Activated naive CD8-positive, alpha-beta T cell treated with anti-CD3 and anti-CD28 coated beads, Interleukin-2, amount 50 U/mL, for 24 hours (primary cell): ENCODE data around the gene ANKS3.

Experiments used
- ATAC-seq: fragments of 150-1000 bp; cut with Tn5 transposase; one replicate; pipeline ENCODE4 v1.10.0; 2021
- DNase-seq: peaks from one replicate; pipeline ENCODE4 v3.0.0; 2021
- H3K27ac Mint-ChIP-seq: one replicate; pipeline ENCODE4 v1.8.0; 2021; ENCODE audit warnings: mild to moderate bottlenecking, mixed read lengths
- H3K27me3 Mint-ChIP-seq: one replicate; pipeline ENCODE4 v1.8.0; 2021; ENCODE audit warnings: mixed read lengths
- H3K36me3 Mint-ChIP-seq: one replicate; pipeline ENCODE4 v1.8.0; 2021; ENCODE audit warnings: low read depth, mixed read lengths
- H3K4me1 Mint-ChIP-seq: one replicate; pipeline ENCODE4 v1.8.0; 2021; ENCODE audit warnings: mixed read lengths
- H3K4me3 Mint-ChIP-seq: one replicate; pipeline ENCODE4 v1.8.0; 2021; ENCODE audit warnings: mild to moderate bottlenecking, moderate library complexity, mixed read lengths
- H3K9me3 Mint-ChIP-seq: one replicate; pipeline ENCODE4 v1.8.0; 2021; ENCODE audit warnings: mixed read lengths

The ANKS3 gene

DNA sequence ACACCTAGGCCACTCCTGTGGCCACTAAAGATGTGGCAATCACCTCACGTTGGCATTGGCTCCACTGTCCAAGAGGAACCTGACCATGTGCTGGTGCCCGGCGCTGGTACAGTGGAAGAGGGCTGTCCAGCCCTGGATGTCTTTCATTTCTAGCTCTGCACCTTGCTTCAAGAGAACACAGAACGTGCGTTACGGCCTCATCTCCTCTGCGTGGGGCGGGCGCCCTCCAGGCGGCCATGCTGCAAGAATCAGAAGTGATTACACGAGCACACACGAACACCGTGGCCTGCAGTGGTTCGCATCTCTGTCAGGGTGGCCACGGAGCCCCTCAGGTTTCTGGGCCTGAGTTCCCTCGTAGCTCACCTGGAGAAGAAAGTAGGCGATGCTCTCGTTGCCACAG lies 7.5 kb downstream of the ANKS3 start:
- no peaks in the 10 kb centered on the region for H3K27me3 Mint-ChIP-seq
- H3K4me3 Mint-ChIP-seq: no peak overlapping the region
- peaks cover 19% of the 10 kb centered on the region for H3K36me3 Mint-ChIP-seq
- H3K4me1 Mint-ChIP-seq: no peaks in the 10 kb centered on the region
- no peak for ATAC-seq
- no peaks in the 10 kb centered on the region for H3K9me3 Mint-ChIP-seq
- no peak for DNase-seq
- H3K27ac Mint-ChIP-seq: no peak overlapping the region

GRCh38 chr16:4724661-4725270 lies 9.3 kb downstream of the ANKS3 start:
- Mint-ChIP-seq H3K36me3 (peaks cover 17% of the 10 kb centered on the region), H3K27ac (no peak overlapping the region), H3K27me3 (no peaks in the 10 kb centered on the region), H3K9me3 (no peaks in the 10 kb centered on the region), H3K4me3 (no peak overlapping the region), H3K4me1 (no peaks in the 10 kb centered on the region)
- ATAC-seq (no peak), DNase-seq (no peak)

DNA sequence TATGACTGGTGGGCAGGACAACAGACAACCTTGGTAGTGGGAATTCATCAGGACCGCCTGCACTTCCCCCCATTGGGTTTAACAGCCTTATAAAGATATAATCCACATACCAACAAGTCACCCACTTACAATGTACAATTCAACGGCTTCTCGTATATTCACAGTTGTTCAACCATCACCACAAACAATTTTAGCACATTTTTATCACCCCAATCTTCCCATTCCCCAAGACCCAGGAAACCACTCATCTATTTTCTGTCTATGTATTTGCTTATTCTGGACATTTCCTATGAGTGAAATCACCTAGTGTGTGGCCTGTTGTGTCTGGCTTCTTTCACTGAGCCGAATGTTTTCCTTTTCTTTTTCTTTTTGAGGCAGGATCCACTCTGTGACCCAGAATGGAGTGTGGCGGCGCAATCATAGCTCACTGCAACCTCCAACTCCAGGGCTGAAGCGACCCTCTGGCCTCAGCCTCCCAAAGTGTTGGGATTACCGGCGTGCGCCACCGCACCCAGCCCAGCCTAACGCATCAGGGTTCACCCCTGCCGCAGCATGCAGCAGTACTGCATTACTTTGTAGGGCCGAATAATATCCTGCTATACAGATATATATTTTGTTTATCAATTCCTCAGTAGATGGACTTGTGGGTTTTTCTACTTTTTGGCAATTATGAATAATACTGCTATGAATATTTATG lies 10.9 kb downstream of the ANKS3 start:
- Mint-ChIP-seq H3K4me3 (no peak overlapping the region), H3K9me3 (no peaks in the 10 kb centered on the region), H3K36me3 (peaks cover 12% of the 10 kb centered on the region), H3K4me1 (no peaks in the 10 kb centered on the region), H3K27ac (no peak overlapping the region), H3K27me3 (no peaks in the 10 kb centered on the region)
- DNase-seq (no peak), ATAC-seq (no peak)

DNA sequence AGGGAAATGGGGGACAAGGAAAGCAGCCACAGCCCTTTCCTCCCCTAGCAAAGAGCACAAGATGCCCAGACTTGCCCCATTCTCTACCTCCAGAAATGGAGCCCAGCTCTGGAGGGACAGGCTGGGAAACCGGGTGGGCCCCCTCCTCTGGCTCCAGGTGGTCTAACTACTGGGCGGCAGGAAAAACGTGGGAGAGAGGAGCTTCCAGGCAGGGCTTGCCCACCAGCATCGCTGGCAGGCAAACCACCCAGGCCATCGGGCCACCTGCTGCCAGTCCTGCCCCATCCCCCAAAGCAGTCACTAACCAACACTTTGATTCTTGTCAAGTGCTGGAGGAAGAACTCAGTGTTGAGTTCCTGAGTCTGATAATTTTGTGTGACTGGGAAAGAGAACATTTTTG lies 15.6 kb downstream of the ANKS3 start:
- no peak for DNase-seq
- Mint-ChIP-seq H3K36me3 (peaks cover 10% of the 10 kb centered on the region), H3K9me3 (no peaks in the 10 kb centered on the region), H3K27me3 (no peaks in the 10 kb centered on the region), H3K4me1 (no peaks in the 10 kb centered on the region), H3K4me3 (no peak overlapping the region), H3K27ac (no peak overlapping the region)
- no peak for ATAC-seq

GRCh38 chr16:4714996-4715395 lies 19.1 kb downstream of the ANKS3 start:
- Mint-ChIP-seq H3K4me3 (no peak overlapping the region), H3K27ac (no peak overlapping the region), H3K36me3 (peaks cover 18% of the 10 kb centered on the region), H3K9me3 (no peaks in the 10 kb centered on the region), H3K4me1 (no peaks in the 10 kb centered on the region), H3K27me3 (no peaks in the 10 kb centered on the region)
- no peak for ATAC-seq
- no peak for DNase-seq

GRCh38 chr16:4713663-4714501 lies 20.2 kb downstream of the ANKS3 start:
- no peaks in the 10 kb centered on the region for H3K4me1 Mint-ChIP-seq
- no peak overlapping the region for H3K4me3 Mint-ChIP-seq
- H3K9me3 Mint-ChIP-seq: no peaks in the 10 kb centered on the region
- H3K27ac Mint-ChIP-seq: no peak overlapping the region
- H3K36me3 Mint-ChIP-seq: peaks cover 26% of the 10 kb centered on the region
- DNase-seq: no peak
- ATAC-seq: no peak
- no peaks in the 10 kb centered on the region for H3K27me3 Mint-ChIP-seq

DNA sequence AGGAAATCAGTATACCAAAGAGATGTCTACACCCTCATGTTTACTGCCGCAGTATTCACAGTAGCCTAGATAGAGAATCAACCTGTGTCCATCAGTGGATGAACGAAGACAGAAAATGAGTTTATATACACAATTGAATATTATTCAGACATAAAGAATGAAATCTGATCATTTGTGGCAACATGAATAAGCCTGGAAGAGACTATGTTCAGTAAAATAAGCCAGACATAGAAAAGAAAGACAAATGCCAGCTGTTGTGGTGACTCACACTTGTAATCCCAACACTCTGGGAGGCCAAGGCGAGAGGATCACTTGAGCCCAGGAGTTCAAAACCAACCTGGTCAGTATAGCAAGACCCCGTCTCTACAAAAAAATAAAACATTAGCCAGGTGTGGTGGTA lies 24.6 kb downstream of the ANKS3 start:
- no peaks in the 10 kb centered on the region for H3K9me3 Mint-ChIP-seq
- no peaks in the 10 kb centered on the region for H3K4me1 Mint-ChIP-seq
- DNase-seq (no peak), ATAC-seq (no peak)
- H3K4me3 Mint-ChIP-seq: no peak overlapping the region
- no peaks in the 10 kb centered on the region for H3K27me3 Mint-ChIP-seq
- peaks cover 25% of the 10 kb centered on the region for H3K36me3 Mint-ChIP-seq
- H3K27ac Mint-ChIP-seq: no peak overlapping the region

DNA sequence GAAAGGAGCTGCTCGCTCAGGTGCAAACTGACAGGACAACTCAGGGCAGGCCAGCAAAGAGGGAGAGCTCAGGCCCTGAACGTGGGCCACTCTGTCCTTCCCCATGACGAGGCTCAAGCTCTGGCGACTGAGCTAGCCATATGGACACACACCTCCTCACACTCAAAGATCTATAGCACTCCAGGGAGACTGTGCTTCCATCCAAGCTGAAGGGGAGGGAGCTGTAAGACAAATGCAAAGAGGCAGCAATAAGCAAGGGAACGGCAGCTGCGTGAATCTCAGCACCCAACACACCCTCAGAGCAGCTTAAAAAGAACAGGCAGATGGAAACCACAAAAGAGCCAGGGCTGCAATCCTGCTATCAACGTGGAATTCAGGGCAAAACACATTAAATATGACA lies 27.2 kb downstream of the ANKS3 start:
- no peak overlapping the region for H3K27ac Mint-ChIP-seq
- H3K27me3 Mint-ChIP-seq: no peaks in the 10 kb centered on the region
- DNase-seq (no peak), ATAC-seq (no peak)
- H3K4me1 Mint-ChIP-seq: no peaks in the 10 kb centered on the region
- H3K36me3 Mint-ChIP-seq: peaks cover 26% of the 10 kb centered on the region
- H3K9me3 Mint-ChIP-seq: no peaks in the 10 kb centered on the region
- H3K4me3 Mint-ChIP-seq: no peak overlapping the region

DNA sequence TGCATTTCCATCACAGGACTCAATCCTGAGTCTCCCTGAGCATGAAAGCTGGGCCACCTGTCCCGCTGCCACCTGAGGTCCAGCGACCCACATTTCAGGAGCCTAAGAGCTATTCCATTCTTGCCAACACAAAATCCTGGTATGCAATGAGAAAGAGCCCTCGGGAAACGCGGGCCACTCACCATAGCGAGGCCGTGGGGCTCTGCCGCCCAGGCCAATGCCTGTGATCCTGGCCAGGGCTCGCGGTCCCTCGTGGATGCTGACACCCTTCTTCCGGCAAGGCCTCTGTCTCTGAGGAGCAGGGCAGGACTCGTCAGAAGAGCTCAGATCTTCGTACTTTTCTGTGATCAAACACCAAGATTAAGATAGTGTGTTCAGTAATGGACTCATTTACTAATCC lies 29.2 kb downstream of the ANKS3 start:
- Mint-ChIP-seq H3K27me3 (no peaks in the 10 kb centered on the region), H3K4me3 (no peak overlapping the region), H3K27ac (no peak overlapping the region), H3K9me3 (no peaks in the 10 kb centered on the region), H3K36me3 (peaks cover 15% of the 10 kb centered on the region), H3K4me1 (peaks cover 8% of the 10 kb centered on the region)
- ATAC-seq (no peak), DNase-seq (no peak)

DNA sequence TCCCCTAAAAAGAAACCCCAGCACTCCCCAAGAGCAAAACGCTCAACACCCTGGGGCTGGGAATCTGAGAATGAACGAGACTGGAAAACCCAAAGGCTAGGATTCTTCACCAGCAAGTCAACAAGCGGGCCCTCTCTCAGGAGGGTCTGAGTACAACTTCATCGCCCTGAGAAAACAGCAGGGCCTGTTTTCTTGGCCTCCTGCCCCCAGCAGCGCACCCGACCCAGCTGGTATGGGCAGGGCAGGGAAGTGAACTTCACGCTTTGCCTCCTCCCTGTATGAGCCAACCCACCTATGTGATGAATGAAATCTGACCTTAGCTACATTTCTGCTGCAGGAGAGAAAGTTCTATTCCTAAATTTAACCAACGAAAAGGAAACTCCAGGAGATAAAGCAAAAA lies 29.6 kb downstream of the ANKS3 start:
- peaks cover 15% of the 10 kb centered on the region for H3K36me3 Mint-ChIP-seq
- no peaks in the 10 kb centered on the region for H3K27me3 Mint-ChIP-seq
- ATAC-seq (no peak), DNase-seq (no peak)
- peaks cover 11% of the 10 kb centered on the region for H3K4me1 Mint-ChIP-seq
- no peak overlapping the region for H3K27ac Mint-ChIP-seq
- no peak overlapping the region for H3K4me3 Mint-ChIP-seq
- H3K9me3 Mint-ChIP-seq: no peaks in the 10 kb centered on the region

- no peak overlapping the region for H3K27ac Mint-ChIP-seq
- no peak for DNase-seq
- no peaks in the 10 kb centered on the region for H3K9me3 Mint-ChIP-seq
- H3K27me3 Mint-ChIP-seq: no peaks in the 10 kb centered on the region
- H3K4me3 Mint-ChIP-seq: no peak overlapping the region
- peaks cover 15% of the 10 kb centered on the region for H3K36me3 Mint-ChIP-seq
- ATAC-seq: no peak
- peaks cover 11% of the 10 kb centered on the region for H3K4me1 Mint-ChIP-seq
Measured at GRCh38 chr16:4703906-4704305, 30.2 kb downstream of the ANKS3 start.

DNA sequence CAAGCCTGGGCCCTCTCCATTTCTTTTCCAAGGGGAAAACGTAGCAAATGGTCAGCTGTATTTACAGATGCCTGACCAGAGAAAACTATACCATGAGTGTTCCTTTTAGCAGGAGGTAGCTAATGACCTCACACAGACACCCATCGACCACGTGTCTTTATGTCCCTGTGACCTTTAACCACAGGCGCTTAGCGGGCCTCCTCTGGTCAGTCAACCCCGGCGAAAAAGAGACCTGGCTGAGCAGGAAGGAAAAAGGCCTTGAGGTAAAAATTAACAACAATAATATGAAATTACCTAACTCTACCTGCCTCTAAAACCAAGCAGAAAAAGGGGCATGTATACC lies 31.6 kb downstream of the ANKS3 start:
- DNase-seq: no peak

DNA sequence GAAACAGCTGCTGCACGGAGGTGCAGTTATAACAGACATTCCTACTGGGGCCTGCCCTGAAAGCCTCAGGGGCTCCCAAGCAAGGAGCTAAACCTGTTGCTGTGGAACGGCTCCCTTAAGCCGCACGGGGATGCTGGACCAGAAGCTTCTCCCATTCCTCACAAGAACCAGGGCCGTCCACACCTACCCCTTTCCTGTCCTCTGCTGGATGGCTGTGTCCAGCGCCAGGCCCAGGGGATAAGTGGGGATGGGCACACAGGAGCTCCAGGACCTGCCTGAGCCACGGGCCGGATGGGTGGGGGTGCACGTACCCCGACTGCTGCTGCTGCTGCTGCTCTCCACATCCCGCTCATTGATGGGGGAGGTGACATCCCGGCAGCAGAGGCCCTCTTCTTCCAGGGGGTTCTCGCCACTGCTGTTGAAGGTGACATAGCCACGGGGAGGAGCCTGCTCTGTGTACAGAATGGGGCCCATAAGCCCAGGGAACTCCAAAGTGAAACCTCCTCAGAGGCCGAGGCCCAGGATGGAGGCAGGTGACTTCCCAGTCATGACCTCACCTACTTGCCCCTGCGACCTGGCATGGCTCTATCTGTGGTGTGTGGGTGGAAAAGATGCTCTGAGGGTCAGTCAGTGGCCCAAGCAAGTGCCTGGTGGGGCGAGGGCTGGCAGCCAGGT lies 32.1 kb downstream of the ANKS3 start:
- Mint-ChIP-seq H3K9me3 (no peaks in the 10 kb centered on the region), H3K27me3 (no peaks in the 10 kb centered on the region), H3K36me3 (peaks cover 14% of the 10 kb centered on the region), H3K4me3 (no peak overlapping the region), H3K4me1 (peaks cover 11% of the 10 kb centered on the region), H3K27ac (no peak overlapping the region)
- ATAC-seq (no peak), DNase-seq (no peak)

More for the DNA sequence above, 31.6 kb downstream of the ANKS3 start:
- ATAC-seq: no peak
- Mint-ChIP-seq H3K9me3 (no peaks in the 10 kb centered on the region), H3K4me1 (peaks cover 11% of the 10 kb centered on the region), H3K4me3 (no peak overlapping the region), H3K27ac (no peak overlapping the region), H3K27me3 (no peaks in the 10 kb centered on the region), H3K36me3 (peaks cover 15% of the 10 kb centered on the region)

- DNase-seq: no peak
- no peak overlapping the region for H3K4me3 Mint-ChIP-seq
Measured at GRCh38 chr16:4700997-4701743, 32.9 kb downstream of the ANKS3 start.

More at GRCh38 chr16:4700997-4701743, 32.9 kb downstream of the ANKS3 start:
- Mint-ChIP-seq H3K27ac (no peak overlapping the region), H3K4me1 (peaks cover 11% of the 10 kb centered on the region), H3K36me3 (peaks cover 11% of the 10 kb centered on the region), H3K9me3 (no peaks in the 10 kb centered on the region), H3K27me3 (no peaks in the 10 kb centered on the region)
- ATAC-seq: no peak
